Stomach smooth muscle (tissue), 2 donors: ENCODE measurements around the gene ELP2.
"Not testable (repeated sequence)": the region's sequence is repeated elsewhere in the genome, so short reads cannot be mapped to it uniquely, and the experiment has no call there.

Source experiments
- H3K27ac ChIP-seq: one replicate; pipeline ENCODE4 v1.7.0; 2013; ENCODE audit warnings: mild to moderate bottlenecking, low read length, inconsistent platforms
- H3K27me3 ChIP-seq, 2 donors: one replicate each; pipeline ENCODE4 v1.7.0; 2013; ENCODE audit warnings: low read length in 2 of 2; ENCODE audit not compliant: insufficient read depth in 2 of 2, control insufficient read depth in 1 of 2
- H3K36me3 ChIP-seq, 2 donors: one replicate each; pipeline ENCODE4 v1.7.0; 2013; ENCODE audit warnings: low read length in 2 of 2; ENCODE audit not compliant: control insufficient read depth in 2 of 2, insufficient read depth in 2 of 2
- H3K4me1 ChIP-seq: one replicate; pipeline ENCODE4 v1.7.0; 2013; ENCODE audit warnings: low read length; ENCODE audit not compliant: control insufficient read depth, insufficient read depth
- H3K4me3 ChIP-seq, 2 donors: one replicate each; pipeline ENCODE4 v1.7.0; 2013; ENCODE audit warnings: low read length in 2 of 2
- H3K9ac ChIP-seq, 2 donors: one replicate each; pipeline ENCODE4 v1.7.0; 2013; ENCODE audit warnings: low read length in 2 of 2, mild to moderate bottlenecking in 1 of 2
- H3K9me3 ChIP-seq, 2 donors: one replicate each; pipeline ENCODE4 v1.7.0; 2013; ENCODE audit warnings: low read length in 2 of 2; ENCODE audit not compliant: control insufficient read depth in 2 of 2
- donor health status: healthy.
- donor health status: Pancreatic carcinoma.

The ELP2 gene, protein sequence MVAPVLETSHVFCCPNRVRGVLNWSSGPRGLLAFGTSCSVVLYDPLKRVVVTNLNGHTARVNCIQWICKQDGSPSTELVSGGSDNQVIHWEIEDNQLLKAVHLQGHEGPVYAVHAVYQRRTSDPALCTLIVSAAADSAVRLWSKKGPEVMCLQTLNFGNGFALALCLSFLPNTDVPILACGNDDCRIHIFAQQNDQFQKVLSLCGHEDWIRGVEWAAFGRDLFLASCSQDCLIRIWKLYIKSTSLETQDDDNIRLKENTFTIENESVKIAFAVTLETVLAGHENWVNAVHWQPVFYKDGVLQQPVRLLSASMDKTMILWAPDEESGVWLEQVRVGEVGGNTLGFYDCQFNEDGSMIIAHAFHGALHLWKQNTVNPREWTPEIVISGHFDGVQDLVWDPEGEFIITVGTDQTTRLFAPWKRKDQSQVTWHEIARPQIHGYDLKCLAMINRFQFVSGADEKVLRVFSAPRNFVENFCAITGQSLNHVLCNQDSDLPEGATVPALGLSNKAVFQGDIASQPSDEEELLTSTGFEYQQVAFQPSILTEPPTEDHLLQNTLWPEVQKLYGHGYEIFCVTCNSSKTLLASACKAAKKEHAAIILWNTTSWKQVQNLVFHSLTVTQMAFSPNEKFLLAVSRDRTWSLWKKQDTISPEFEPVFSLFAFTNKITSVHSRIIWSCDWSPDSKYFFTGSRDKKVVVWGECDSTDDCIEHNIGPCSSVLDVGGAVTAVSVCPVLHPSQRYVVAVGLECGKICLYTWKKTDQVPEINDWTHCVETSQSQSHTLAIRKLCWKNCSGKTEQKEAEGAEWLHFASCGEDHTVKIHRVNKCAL

DNA sequence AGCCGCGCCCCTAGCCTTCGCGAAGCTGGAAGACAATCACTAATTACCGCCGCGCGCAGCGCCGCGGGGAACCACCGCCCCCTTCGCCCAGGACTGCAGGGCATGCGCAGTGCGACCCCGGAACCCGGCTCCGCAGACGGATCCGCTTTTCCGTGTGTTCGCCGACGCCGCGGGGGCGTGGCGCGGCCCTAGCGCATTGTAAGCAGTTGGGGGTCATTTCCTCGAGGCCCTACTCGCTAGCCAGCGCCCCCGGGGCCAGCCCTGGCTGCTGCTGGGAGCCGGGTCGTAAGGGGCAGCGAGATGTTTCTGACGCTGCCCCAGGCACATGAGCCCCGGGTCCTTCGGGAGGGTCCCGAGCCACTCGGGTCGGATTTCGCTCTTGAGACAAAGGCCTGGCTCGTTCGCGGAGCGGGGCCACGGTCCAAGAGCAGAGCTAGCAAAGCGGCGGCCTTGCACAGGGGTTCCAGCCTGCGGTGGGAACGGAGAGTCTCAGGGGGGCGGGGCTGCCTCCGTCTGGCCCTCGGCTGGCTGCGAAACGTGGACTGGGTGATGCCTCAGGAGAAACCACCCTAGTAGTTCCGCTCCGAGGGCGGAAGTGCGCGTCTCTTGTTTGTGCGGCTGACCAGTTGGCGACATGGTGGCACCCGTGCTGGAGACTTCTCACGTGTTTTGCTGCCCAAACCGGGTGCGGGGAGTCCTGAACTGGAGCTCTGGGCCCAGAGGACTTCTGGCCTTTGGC lies at the start of gene ELP2, which contains the start of gene SLC39A6:
Gene ELP2 (plus strand): TSS at position 600 of the 739 bp plus-strand sequence. CDS start 35 bp downstream, at position 635.
Gene SLC39A6 (minus strand): TSS at position 41 of the 739 bp plus-strand sequence. CDS start 2,333 bp downstream, outside the sequence.
- Histone ChIP-seq H3K27me3 (no peaks in the 10 kb centered on the region), H3K4me1 (peaks cover 23% of the 10 kb centered on the region), H3K4me3 (peak within 1 kb of the TSS; percentile 97 to 100), H3K36me3 (no peaks in the 10 kb centered on the region), H3K27ac (peak within 1 kb of the TSS; percentile 96), H3K9me3 (no peaks in the 10 kb centered on the region), H3K9ac (peak within 1 kb of the TSS; percentile 95 to 97)

DNA sequence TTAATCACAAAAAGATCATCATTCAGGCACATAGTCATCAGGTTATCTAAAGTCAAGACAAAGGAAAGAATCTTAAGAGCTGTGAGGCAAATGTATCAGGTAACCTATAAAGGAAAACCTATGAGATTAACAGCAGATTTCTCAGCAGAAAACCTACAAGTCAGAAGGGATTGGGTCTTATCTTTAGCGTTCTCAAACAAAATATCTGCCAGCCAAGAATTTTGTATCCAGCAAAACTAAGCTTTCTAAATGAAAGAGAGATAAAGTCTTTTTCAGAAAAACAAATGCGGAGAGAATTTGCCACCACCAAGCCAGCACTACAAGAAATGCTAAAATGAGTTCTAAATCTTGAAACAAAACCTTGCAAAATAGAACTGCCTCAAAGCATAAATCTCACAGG lies 48.6 kb upstream of the ELP2 start:
- not testable (repeated sequence) for H3K27me3 ChIP-seq, H3K4me1 ChIP-seq, H3K36me3 ChIP-seq, H3K27ac ChIP-seq, H3K9ac ChIP-seq, H3K4me3 ChIP-seq
- H3K9me3 ChIP-seq = peaks cover 0 to 12% of the 10 kb centered on the region in 2 donors

DNA sequence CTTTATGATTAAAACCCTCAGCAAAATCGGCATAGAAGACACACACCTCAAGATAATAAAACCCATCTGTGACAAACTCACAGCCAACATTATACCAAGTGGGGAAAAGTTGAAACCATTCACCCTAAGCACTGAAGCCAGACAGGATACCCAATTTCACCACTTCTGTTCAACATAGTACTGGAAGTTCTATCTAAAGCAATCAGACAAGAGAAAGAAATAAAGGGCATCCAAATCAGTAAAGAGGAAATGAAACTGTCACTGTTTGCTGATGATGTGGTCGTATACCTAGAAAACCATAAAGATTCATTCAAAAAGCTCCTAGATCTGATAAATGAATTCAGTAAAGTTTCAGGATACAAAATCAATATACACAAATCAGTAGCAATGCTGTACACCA lies 46.0 kb upstream of the ELP2 start:
- no peak overlapping the region for H3K27ac ChIP-seq
- no peaks in the 10 kb centered on the region for H3K27me3 ChIP-seq
- no peak overlapping the region for H3K4me3 ChIP-seq
- H3K9ac ChIP-seq = no peak overlapping the region
- peaks cover 0 to 12% of the 10 kb centered on the region in 2 donors for H3K9me3 ChIP-seq
- no peaks in the 10 kb centered on the region for H3K36me3 ChIP-seq
- H3K4me1 ChIP-seq = no peaks in the 10 kb centered on the region

DNA sequence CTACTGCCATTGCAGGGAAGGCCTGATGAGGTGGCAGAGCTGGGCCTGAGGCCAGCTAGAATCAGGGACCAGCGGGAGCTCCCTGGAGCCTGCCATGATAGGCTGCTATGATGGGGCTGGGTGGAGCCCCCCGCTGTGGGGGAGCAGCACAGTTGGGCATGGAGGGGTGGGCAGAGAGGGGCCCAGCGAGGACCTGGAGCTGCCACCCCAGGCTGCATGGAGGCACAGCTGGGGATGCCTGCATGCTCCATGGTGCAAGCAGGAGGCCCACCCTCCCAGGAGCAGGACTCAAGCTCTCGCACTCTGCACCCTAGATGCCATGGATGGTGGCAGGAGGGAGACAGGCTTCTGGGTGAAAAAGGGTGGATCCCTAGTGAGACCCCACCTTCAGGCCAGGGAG lies 44.5 kb upstream of the ELP2 start:
- no peaks in the 10 kb centered on the region for H3K27me3 ChIP-seq

DNA sequence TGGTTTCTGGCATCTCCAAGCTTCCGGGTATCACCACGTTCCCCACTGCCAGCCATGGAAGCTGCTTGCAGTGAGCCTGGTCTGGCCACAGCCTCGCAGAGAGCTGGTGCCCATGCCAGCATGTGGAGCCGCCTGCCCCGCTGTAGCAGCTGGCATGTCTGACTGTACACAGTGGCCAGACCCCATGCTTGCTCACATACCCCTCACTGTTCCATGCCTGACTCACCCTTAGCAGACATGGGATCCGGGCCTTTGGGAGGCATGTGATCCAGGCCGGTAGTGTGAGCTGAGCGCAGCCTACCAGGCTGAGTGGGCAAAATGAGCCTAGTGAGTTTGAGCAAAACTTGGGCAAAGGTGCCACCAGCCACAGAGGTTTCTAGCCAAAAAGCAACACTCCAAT lies 43.5 kb upstream of the ELP2 start:
- H3K9me3 ChIP-seq = no peaks in the 10 kb centered on the region
- H3K27me3 ChIP-seq = no peaks in the 10 kb centered on the region
- no peaks in the 10 kb centered on the region for H3K4me1 ChIP-seq
- no peak overlapping the region for H3K9ac ChIP-seq
- no peak overlapping the region for H3K27ac ChIP-seq
- H3K36me3 ChIP-seq = no peaks in the 10 kb centered on the region
- no peak overlapping the region for H3K4me3 ChIP-seq

More for the DNA sequence above, 44.5 kb upstream of the ELP2 start:
- peaks cover 0 to under 1% of the 10 kb centered on the region in 2 donors for H3K9me3 ChIP-seq
- H3K36me3 ChIP-seq = no peaks in the 10 kb centered on the region
- no peak overlapping the region for H3K4me3 ChIP-seq
- H3K9ac ChIP-seq = no peak overlapping the region
- no peak overlapping the region for H3K27ac ChIP-seq
- H3K4me1 ChIP-seq = no peaks in the 10 kb centered on the region

DNA sequence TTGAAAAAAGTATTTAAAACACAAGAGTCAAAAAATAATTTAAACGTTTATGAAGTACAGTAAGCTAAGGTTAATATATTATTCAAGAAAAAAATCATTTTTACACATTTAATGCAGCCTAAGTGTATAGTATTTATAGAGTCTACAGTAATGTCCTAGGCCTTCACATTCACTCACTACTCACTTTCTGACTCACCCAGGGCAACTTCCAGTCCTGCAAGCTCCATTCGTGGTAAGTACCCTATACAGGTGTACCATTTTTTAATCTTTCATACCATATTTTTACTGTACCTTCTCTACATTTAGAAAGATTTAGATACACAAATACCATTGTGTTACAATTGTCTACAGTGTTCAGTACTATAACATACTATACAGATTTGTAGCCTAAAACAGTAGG lies 41.4 kb upstream of the ELP2 start:
- H3K9me3 ChIP-seq = no peaks in the 10 kb centered on the region
- no peaks in the 10 kb centered on the region for H3K36me3 ChIP-seq
- H3K27ac ChIP-seq = no peak overlapping the region
- H3K4me1 ChIP-seq = no peaks in the 10 kb centered on the region
- no peaks in the 10 kb centered on the region for H3K27me3 ChIP-seq
- H3K9ac ChIP-seq = no peak overlapping the region
- H3K4me3 ChIP-seq = no peak overlapping the region

DNA sequence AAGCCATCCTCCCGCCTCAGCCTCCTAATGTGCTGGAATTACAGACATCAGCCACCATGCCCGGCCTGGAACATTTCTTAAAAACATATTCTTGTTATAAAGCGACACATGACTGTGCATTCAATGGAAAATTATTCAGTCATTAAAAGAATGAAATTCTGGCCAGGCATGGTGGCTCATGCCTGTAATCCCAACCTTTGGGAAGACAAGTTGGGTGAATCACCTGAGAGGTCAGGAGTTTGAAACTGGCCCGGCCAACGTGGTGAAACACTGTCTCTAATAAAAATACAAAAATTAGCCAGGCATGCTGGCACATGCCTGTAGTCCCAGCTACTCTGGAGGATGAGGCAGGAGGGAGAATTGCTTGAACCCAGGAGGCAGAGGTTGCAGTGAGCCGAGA lies 40.7 kb upstream of the ELP2 start:
- H3K9ac ChIP-seq = no peak overlapping the region
- no peaks in the 10 kb centered on the region for H3K36me3 ChIP-seq
- no peak overlapping the region for H3K27ac ChIP-seq
- no peak overlapping the region for H3K4me3 ChIP-seq
- no peaks in the 10 kb centered on the region for H3K4me1 ChIP-seq
- H3K27me3 ChIP-seq = peaks cover 0 to 2% of the 10 kb centered on the region in 2 donors
- no peaks in the 10 kb centered on the region for H3K9me3 ChIP-seq

DNA sequence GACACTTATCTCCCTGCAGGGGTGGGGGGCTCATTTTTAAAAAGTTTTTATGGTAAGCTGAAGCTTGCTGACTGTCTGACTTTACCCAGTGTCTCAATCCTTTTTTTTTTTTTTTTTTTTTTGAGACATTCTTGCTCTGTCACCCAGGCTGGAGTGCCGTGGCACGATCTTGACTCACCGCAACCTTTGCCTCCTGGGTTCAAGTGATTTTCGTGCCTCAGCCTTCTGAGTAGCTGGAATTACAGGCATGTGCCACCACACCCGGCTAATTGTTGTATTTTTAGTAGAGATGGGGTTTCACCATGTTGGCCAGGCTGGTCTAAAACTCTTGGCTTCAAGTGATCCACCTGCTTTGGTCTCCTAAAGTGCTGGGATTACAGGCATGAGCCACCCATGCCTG lies 37.6 kb upstream of the ELP2 start:
- H3K9ac ChIP-seq, H3K9me3 ChIP-seq, H3K27ac ChIP-seq, H3K27me3 ChIP-seq, H3K4me1 ChIP-seq, H3K36me3 ChIP-seq, H3K4me3 ChIP-seq: not testable (repeated sequence)

DNA sequence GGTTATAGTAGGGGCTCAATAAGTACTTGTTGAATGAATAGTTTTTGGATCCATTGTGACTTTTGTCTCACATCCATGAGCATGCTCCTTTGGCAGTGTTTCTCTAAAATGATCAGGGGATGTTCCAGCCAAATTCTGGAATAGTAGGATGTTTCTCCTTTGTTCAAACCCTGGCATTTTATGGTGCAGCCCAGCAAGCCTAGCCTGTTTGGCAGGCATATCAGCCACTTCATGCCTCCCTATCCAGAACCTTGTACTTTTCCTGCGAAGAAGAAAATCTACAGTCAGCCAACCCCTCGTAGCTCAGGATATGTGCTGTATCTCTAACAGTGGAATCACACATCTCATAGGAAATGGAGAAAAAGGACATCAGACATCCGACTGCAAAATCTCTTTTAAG lies 35.3 kb upstream of the ELP2 start:
- no peak overlapping the region for H3K9ac ChIP-seq
- H3K9me3 ChIP-seq = no peaks in the 10 kb centered on the region
- peaks cover 3 to 5% of the 10 kb centered on the region in 2 donors for H3K27me3 ChIP-seq
- H3K4me3 ChIP-seq = no peak overlapping the region
- no peaks in the 10 kb centered on the region for H3K4me1 ChIP-seq
- H3K27ac ChIP-seq = no peak overlapping the region
- no peaks in the 10 kb centered on the region for H3K36me3 ChIP-seq

DNA sequence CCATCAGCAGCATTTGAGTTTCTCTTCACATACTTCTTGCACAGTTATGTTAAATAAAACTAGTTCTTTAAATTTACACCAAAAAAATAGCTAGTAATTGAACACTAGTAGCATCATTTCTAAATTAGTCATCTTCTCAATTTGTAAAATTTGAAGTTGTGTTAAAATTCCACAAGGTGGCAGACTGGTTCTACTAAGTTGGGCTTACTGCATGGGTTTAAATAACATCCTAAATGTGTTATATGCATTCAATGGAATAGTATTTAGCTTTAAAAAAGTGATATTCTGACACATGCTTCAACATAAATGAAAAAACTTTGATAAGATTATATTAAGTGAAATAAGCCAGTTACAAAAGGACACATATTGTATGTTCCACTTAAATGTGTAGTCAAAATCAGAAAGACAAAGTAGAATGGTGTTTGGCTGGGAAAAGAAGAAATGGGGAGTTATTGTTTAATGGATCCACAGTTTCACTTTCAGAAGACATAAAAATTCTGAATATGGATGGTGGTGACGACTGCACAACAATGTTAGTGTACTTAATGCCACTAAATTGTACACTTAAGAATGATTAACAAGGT lies 33.7 kb upstream of the ELP2 start:
- no peaks in the 10 kb centered on the region for H3K9me3 ChIP-seq
- H3K36me3 ChIP-seq = no peaks in the 10 kb centered on the region
- no peak overlapping the region for H3K27ac ChIP-seq
- peaks cover 3 to 5% of the 10 kb centered on the region in 2 donors for H3K27me3 ChIP-seq
- no peak overlapping the region for H3K4me3 ChIP-seq
- H3K9ac ChIP-seq = no peak overlapping the region
- no peaks in the 10 kb centered on the region for H3K4me1 ChIP-seq
